Raji (cell line): ENCODE results near the gene RYR2.

Source experiments
- POLR2A ChIP-seq: IDR thresholded peaks from 2 replicates; pipeline ENCODE4 v1.6.1; 2011; ENCODE audit warnings: low read depth, low read length, control low read depth; ENCODE audit not compliant: insufficient read depth

RYR2 gene

GRCh38 chr1:237711281-237711680, 669.3 kb downstream of the RYR2 start:
- no peak for TF ChIP-seq POLR2A

DNA sequence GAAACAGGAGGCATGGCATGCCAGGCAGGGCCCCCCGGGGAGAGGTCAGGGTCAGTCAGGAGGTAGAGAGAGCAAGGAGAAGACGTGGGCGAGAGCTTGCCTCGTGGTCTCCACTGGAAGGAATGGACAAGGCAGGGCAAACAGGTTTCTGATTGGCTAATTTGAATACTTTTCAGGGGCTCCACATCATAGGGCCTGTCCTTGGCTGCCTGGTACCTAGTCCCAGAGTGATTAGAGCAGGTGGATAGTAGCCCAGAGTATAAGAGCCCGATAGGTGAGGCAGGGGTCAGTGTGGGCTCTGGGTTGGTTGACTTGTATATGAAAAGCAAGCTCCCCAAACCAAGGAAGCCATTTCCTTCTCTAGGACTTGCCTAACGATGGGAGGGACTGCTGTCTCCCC, 670.1 kb downstream of the RYR2 start:
- no peak for TF ChIP-seq POLR2A

- no peak for TF ChIP-seq POLR2A
Observed at GRCh38 chr1:237712586-237713157, 670.7 kb downstream of the RYR2 start.

DNA sequence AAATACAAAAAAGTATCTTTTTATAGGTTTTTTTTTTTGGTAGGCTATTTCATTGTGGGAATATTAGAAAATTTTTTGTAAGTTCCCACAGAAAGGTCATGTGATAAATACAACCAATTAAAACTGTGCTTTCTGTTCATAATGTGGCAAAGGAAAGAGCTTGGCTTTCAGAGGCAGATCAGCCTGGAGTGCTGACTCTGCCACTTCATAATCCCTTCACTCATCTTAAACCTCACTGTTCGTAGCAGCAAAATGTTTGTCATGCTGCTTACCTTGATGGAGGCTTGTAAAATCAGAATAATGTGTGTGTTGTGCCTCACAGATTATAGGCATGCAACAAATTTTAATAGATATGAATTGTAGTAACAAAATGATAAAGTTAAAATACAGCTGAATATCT, 671.9 kb downstream of the RYR2 start:
- no peak for TF ChIP-seq POLR2A

GRCh38 chr1:237717106-237717505, 675.1 kb downstream of the RYR2 start:
- TF ChIP-seq POLR2A, result no peak

DNA sequence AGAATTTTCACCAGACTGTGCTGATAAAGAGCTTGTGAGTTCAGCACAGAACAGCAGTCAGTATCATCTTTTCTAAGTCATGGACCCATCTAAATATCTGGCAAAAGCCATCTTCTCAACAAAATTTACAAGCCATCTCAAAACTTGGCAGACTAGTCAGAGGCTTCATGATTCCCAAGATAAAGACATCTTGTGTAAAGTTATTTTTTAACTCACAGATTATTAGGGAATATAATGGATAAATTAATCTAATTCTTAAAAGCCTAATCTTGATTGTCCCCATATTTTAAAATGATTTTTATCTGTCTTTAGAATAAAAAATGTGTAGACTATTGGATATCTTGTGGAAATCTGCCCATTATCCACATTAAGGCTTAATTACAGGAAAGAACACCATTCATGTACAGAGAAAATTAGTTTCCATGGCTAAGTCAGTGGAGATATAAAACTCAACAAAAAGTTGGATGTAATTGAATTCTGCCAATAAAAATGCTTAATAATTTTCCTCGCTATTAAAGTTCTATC, 688.9 kb downstream of the RYR2 start:
- TF ChIP-seq POLR2A, result no peak

- TF ChIP-seq POLR2A, result no peak
Observed at GRCh38 chr1:237732657-237733056, 690.7 kb downstream of the RYR2 start.

DNA sequence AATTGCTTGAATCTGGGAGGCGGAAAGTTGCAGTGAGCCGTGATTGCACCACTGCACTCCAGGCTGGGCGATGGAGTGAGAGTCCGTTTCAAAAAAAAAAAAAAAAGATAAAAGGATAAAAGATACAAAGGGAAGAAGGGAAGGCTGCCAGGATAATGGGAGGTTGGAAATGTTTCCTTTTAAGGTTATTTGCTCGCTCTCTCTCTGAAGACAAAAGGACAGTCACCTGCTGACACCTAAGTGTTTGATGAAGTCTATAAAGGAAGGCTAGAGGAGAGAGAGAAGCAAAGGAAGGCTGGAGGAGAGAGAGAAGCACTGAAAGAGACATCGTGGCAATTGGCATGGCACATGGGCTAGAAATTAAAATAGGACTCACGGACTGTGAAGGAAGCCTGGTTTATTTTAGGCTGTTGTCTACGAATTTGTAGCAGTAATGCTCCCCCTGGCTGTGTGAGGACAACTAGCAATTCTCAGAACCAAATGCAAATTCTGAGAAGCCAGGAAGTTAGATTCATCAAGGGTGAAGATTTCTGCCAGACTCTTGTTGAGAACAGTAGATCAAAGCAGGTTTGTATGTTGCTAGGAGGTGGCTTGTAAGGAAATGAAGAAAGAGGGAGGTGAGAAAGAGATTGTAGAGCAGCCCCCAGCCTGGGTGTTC, 694.5 kb downstream of the RYR2 start:
- no peak for TF ChIP-seq POLR2A

- TF ChIP-seq POLR2A, result no peak
Observed at GRCh38 chr1:237737448-237737847, 695.5 kb downstream of the RYR2 start.

DNA sequence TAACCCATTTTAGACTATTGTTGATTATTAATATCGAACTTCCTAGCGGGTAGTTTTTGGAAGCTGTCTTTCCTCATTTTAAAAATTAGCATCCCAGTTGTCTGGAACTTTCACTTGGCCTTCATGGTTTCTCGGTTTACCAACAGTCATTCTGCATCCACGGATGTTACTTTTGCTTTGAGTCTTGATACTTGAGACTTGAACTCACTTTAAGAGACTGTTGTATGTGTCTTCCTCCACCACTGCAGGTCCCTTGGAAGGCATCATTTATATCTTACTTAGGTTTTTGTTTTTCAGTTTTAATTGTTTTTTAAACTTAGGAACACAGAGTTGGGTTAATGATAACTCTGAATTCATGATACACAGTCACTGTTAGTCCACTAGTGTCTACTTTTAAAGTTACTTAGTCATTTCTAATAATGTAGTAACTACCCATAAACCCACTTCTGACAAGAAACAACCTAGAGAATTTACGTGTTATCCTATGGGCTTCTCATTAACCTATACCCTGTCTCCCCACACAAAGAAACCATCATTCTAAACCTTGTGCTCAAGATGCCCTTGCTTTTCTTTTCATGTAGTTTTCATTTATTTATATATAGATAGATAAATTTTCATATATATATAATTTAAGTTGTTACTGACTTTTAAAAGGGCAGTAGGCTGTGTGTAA, 696.1 kb downstream of the RYR2 start:
- TF ChIP-seq POLR2A, result no peak

GRCh38 chr1:237740846-237741245, 698.9 kb downstream of the RYR2 start:
- no peak for TF ChIP-seq POLR2A

DNA sequence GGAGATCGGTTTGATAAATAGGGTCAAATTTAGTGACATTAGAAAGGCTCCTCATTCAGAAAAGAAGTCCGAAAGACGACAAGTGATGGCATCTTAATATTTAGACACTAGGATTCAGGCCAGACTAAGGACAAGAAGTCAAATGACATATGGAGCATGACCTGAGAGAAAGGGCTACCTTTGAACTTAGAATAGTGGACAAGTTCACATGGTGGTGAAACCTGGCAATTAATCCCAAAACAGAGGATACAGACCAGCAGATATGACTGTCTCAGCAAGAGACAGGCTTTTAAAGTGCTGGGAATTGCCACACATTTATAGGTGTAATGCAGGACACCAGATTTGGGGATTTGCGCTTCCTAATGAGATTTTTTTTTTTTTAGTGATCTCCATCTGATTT, 703.6 kb downstream of the RYR2 start:
- TF ChIP-seq POLR2A, result no peak

DNA sequence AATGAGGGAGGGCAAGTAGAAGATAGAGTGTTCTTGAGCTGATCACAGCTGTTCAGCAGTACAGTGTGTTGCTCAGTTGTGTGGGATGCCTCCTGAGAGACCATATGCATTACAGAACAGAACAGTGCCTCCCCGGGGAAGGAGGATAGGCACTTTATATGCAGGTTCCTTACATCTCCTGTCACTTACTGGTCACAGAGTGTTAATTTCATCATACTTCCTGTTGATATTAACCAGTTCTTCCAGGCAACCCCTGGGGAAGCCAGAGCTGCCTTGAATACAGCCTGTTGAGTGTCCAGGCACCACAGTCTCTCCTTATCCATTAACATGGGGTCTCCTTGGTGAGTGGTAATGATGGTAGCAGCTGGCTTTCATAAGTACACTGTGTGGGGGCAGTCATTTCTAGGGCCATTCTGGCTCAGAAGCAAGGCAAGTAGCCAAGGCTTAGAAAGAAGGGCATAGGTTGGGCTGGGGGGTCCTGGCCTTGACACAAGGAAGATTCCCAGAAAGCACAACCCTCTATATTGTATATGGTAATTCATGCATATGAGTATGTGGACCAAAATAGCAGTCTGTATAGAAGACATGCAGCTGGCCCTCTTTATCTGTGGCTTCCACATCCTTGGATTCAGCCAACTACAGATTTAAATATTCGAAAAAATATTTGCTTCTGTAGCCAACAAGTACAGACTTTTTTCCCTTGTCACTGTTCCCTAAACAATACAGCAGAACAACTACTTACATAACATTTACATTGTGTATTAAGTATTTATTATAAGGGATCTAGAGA, 706.4 kb downstream of the RYR2 start:
- TF ChIP-seq POLR2A, result no peak

GRCh38 chr1:237749122-237749521, 707.1 kb downstream of the RYR2 start:
- no peak for TF ChIP-seq POLR2A

GRCh38 chr1:237751090-237751489, 709.1 kb downstream of the RYR2 start:
- no peak for TF ChIP-seq POLR2A
